ENCODE measurements around the gene ICE2. TPM values are rescaled to one million over a fixed set of nuclear protein-coding genes. Genes with fewer than 3 reads are reported as not detected.
A peak's percentile ranks its signal among the peaks of the same experiment; 100 is the strongest.

The ICE2 gene
- polyA plus RNA-seq, 1 of the 3 experiments (the other 2 are of a cell fraction), result 19.0 TPM

DNA sequence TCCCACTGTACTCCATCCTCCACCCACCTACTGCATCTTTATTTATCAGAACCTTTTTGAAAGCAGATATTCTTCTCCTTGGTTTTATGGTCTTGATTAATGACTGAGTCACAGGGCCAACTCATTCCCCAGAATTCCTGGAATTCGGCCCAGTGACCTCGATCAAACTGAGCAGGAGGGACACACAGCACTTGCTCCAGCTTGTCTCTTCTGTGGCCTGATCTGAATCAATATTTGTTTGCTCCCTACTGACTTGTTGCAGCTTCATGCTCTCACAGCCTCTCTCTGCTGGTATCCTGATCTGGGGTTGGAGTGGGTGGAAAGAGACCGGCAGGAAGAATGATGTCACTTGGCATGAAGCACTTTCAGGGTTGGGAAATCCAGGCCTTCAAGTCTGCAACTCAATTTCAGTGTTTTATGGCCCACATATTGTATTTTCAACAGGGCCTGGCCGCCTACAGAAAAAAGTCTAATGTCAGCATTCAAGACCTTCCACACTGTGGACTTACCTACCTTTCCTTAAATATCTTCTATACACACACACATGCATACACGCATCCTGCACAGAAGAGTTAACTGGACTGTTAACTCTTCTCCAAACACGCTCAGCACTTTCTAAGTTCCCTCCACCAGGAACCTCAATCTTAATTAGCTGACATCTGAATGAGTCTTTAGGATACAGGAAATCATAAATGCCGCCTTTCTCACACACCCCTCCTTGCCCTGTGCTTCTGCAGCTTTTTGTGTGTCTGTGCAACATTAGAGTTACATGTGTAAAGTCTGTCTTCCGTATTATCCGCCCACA lies 85.8 kb downstream of the ICE2 start (continued):
- TF ChIP-seq RAD21 (IDR thresholded peaks at IDR 0.05; ENCODE audit: low read length), result no peak
- TF ChIP-seq TCF12 (IDR thresholded peaks at IDR 0.05), result peak; percentile 94
- TF ChIP-seq, protein P1, sequence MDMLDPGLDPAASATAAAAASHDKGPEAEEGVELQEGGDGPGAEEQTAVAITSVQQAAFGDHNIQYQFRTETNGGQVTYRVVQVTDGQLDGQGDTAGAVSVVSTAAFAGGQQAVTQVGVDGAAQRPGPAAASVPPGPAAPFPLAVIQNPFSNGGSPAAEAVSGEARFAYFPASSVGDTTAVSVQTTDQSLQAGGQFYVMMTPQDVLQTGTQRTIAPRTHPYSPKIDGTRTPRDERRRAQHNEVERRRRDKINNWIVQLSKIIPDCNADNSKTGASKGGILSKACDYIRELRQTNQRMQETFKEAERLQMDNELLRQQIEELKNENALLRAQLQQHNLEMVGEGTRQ (IDR thresholded peaks at IDR 0.05; ENCODE audit: borderline replicate concordance, low read depth, low read length), result no peak
- no peak for TF ChIP-seq MXI1 (IDR thresholded peaks at IDR 0.05; ENCODE audit: low read depth, low read length)
- TF ChIP-seq FOXM1 (IDR thresholded peaks at IDR 0.05; ENCODE audit: low read depth), result peak; percentile 82; the same call in 1 of the 2 replicates
- TF ChIP-seq SIN3A (IDR thresholded peaks at IDR 0.05; ENCODE audit: borderline replicate concordance, low read depth, low read length), result peak; percentile 96; the same call in 1 of the 2 replicates
- peak; percentile 82 for TF ChIP-seq POLR2AphosphoS5 (IDR thresholded peaks at IDR 0.05; ENCODE audit: low read depth, low read length)
- TF ChIP-seq FOSL2 (IDR thresholded peaks at IDR 0.05; ENCODE audit: borderline replicate concordance, low read depth), result peak; percentile 96
- TF ChIP-seq TAF1 (IDR thresholded peaks at IDR 0.05; ENCODE audit: borderline replicate concordance, low read depth, low read length), result peak; percentile 51
- TF ChIP-seq, protein P2, sequence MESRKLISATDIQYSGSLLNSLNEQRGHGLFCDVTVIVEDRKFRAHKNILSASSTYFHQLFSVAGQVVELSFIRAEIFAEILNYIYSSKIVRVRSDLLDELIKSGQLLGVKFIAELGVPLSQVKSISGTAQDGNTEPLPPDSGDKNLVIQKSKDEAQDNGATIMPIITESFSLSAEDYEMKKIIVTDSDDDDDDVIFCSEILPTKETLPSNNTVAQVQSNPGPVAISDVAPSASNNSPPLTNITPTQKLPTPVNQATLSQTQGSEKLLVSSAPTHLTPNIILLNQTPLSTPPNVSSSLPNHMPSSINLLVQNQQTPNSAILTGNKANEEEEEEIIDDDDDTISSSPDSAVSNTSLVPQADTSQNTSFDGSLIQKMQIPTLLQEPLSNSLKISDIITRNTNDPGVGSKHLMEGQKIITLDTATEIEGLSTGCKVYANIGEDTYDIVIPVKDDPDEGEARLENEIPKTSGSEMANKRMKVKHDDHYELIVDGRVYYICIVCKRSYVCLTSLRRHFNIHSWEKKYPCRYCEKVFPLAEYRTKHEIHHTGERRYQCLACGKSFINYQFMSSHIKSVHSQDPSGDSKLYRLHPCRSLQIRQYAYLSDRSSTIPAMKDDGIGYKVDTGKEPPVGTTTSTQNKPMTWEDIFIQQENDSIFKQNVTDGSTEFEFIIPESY (IDR thresholded peaks at IDR 0.05; ENCODE audit: borderline replicate concordance, low read depth), result peak; percentile 80
- no peak for TF ChIP-seq NRF1 (IDR thresholded peaks at IDR 0.05; ENCODE audit: low read depth, low read length)
- TF ChIP-seq RFX5 (IDR thresholded peaks at IDR 0.05; ENCODE audit: low read length), result no peak
- no peak for TF ChIP-seq CHD2 (IDR thresholded peaks at IDR 0.05; ENCODE audit: low read length, partially characterized antibody)
- TF ChIP-seq, protein P3, sequence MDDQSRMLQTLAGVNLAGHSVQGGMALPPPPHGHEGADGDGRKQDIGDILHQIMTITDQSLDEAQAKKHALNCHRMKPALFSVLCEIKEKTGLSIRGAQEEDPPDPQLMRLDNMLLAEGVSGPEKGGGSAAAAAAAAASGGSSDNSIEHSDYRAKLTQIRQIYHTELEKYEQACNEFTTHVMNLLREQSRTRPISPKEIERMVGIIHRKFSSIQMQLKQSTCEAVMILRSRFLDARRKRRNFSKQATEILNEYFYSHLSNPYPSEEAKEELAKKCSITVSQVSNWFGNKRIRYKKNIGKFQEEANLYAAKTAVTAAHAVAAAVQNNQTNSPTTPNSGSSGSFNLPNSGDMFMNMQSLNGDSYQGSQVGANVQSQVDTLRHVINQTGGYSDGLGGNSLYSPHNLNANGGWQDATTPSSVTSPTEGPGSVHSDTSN (IDR thresholded peaks at IDR 0.05), result peak; percentile 83
- TF ChIP-seq, protein P4, sequence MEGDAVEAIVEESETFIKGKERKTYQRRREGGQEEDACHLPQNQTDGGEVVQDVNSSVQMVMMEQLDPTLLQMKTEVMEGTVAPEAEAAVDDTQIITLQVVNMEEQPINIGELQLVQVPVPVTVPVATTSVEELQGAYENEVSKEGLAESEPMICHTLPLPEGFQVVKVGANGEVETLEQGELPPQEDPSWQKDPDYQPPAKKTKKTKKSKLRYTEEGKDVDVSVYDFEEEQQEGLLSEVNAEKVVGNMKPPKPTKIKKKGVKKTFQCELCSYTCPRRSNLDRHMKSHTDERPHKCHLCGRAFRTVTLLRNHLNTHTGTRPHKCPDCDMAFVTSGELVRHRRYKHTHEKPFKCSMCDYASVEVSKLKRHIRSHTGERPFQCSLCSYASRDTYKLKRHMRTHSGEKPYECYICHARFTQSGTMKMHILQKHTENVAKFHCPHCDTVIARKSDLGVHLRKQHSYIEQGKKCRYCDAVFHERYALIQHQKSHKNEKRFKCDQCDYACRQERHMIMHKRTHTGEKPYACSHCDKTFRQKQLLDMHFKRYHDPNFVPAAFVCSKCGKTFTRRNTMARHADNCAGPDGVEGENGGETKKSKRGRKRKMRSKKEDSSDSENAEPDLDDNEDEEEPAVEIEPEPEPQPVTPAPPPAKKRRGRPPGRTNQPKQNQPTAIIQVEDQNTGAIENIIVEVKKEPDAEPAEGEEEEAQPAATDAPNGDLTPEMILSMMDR (IDR thresholded peaks at IDR 0.05), result no peak
